PC-3 (cell line): ENCODE measurements around the gene ACSS2. TPM values are rescaled to one million over a fixed set of nuclear protein-coding genes. Genes with fewer than 3 reads are reported as not detected.

Experiments
- ATAC-seq: fragments of 200-7000 bp; cut with Tn5 transposase; 2 replicates; pipeline ENCODE4 v1.9.1; 2020; ENCODE audit warnings: mild to moderate bottlenecking, moderate library complexity
- BruUV-seq: library from RNA; stranded (reverse); fragments of 400-500 nt; replicated peaks from 2 replicates; lab custom pipeline; 2021; lab: Mats Ljungman, UMichigan
- CTCF ChIA-PET: fragments of 300-600 bp; sonication (Branson Sonifier 250); formaldehyde crosslinking; loops from one replicate; lab custom pipeline; 2022; ENCODE audit warnings: antibody characterized with exemption; lab: Charles Lee
- POLR2A ChIA-PET: fragments of 300-600 bp; sonication (Branson Sonifier 250); formaldehyde crosslinking; loops from one replicate; lab custom pipeline; 2022; ENCODE audit warnings: antibody characterized with exemption; ENCODE audit not compliant: unreplicated experiment; lab: Charles Lee
- DNase-seq: peaks from one replicate; pipeline ENCODE4 v3.0.0-alpha.2; 2015
- H2AFZ ChIP-seq: fragments of 300-600 bp; sonication (generic); 2 replicates; pipeline ENCODE4 v1.6.0; 2016; ENCODE audit warnings: antibody characterized with exemption, low read length
- H3F3A ChIP-seq: fragments of 300-600 bp; sonication (generic); one replicate; pipeline ENCODE4 v1.6.0; 2017; ENCODE audit warnings: antibody characterized with exemption, low read length, control low read depth, mild to moderate bottlenecking; ENCODE audit not compliant: unreplicated experiment
- H3K27ac ChIP-seq: fragments of 300-600 bp; sonication (generic); 2 replicates; pipeline ENCODE4 v1.5.1; 2016; ENCODE audit warnings: mild to moderate bottlenecking, low read length
- H3K27me3 ChIP-seq: fragments of 300-600 bp; sonication (generic); 2 replicates; pipeline ENCODE4 v1.6.1; 2016; ENCODE audit warnings: low read length, mixed read lengths
- H3K36me3 ChIP-seq: fragments of 300-600 bp; sonication (generic); 2 replicates; pipeline ENCODE4 v1.6.1; 2016; ENCODE audit warnings: low read depth, mixed run types, low read length, mixed read lengths
- H3K4me1 ChIP-seq: fragments of 300-600 bp; sonication (generic); 2 replicates; pipeline ENCODE4 v1.5.1; 2016; ENCODE audit warnings: low read length; ENCODE audit not compliant: insufficient read depth
- H3K4me2 ChIP-seq: fragments of 300-600 bp; sonication (generic); 2 replicates; pipeline ENCODE4 v1.6.0; 2016; ENCODE audit warnings: low read length
- H3K4me3 ChIP-seq: fragments of 300-600 bp; sonication (generic); 2 replicates; pipeline ENCODE4 v1.5.1; 2016; ENCODE audit warnings: mild to moderate bottlenecking, low read length, mixed read lengths
- H3K79me2 ChIP-seq: fragments of 300-600 bp; sonication (generic); 2 replicates; pipeline ENCODE4 v1.6.1; 2017; ENCODE audit warnings: low read length, mixed read lengths
- H3K9ac ChIP-seq: fragments of 300-600 bp; sonication (generic); 2 replicates; pipeline ENCODE4 v1.6.0; 2016; ENCODE audit warnings: mild to moderate bottlenecking, low read length
- H3K9me2 ChIP-seq: fragments of 300-600 bp; sonication (generic); replicated peaks from 2 replicates; pipeline ENCODE4 v1.6.1; 2016; ENCODE audit warnings: mixed run types, low read length, mixed read lengths
- H3K9me3 ChIP-seq: fragments of 300-600 bp; sonication (generic); 2 replicates; pipeline ENCODE4 v1.6.1; 2016; ENCODE audit warnings: low read length, mixed read lengths
- H4K20me1 ChIP-seq: fragments of 300-600 bp; sonication (generic); 2 replicates; pipeline ENCODE4 v1.6.1; 2016; ENCODE audit warnings: low read length, mixed read lengths
- CTCF ChIP-seq: fragments of 300-600 bp; sonication (generic); conservative IDR thresholded peaks from 2 replicates; pipeline ENCODE4 v1.5.1; 2017; ENCODE audit warnings: antibody characterized with exemption, low read depth, mild to moderate bottlenecking, low read length
- EZH2 ChIP-seq: fragments of 300-600 bp; sonication (generic); IDR thresholded peaks from one replicate; pipeline ENCODE4 v1.6.1; 2017; ENCODE audit warnings: antibody characterized with exemption, mild to moderate bottlenecking, low read length; ENCODE audit not compliant: unreplicated experiment
- EZH2phosphoT487 ChIP-seq: fragments of 300-600 bp; sonication (generic); IDR thresholded peaks from 2 replicates; pipeline ENCODE4 v1.6.1; 2018; ENCODE audit warnings: mild to moderate bottlenecking, antibody characterized with exemption, low read length, borderline replicate concordance
- intact Hi-C: fragments of 100-400 bp; cut with micrococcal nuclease; formaldehyde crosslinking; loops from 2 replicates; pipeline ENCODE4 v1.9.0; 2023
- total RNA-seq: library from RNA; depleted of rRNA; stranded (reverse); fragments of >200 nt; gene quantifications from 2 replicates; pipeline ENCODE4 v1.2.3, GENCODE V29; 2014

ACSS2 gene
- total RNA-seq, 1 experiment from 2014 or later, result 78.9 TPM

GRCh38 chr20:34920055-34920454, 43.6 kb downstream of the ACSS2 start:
- no peaks in the 10 kb centered on the region for H3K27me3 ChIP-seq
- no peak for ATAC-seq
- TF ChIP-seq EZH2 (no peak), CTCF (no peak), EZH2phosphoT487 (no peak)
- peaks cover 38% of the 10 kb centered on the region for H3K4me1 ChIP-seq
- no TSS peak for BruUV-seq
- H3K4me3 ChIP-seq, result no peak overlapping the region
- no peak overlapping the region for H2AFZ ChIP-seq
- H3K9me2 ChIP-seq, result no peaks in the 10 kb centered on the region
- no peaks in the 10 kb centered on the region for H4K20me1 ChIP-seq
- ChIA-PET POLR2A (no interaction called here), CTCF (no interaction called here)
- H3K9me3 ChIP-seq, result no peaks in the 10 kb centered on the region
- H3K36me3 ChIP-seq, result peaks cover 39% of the 10 kb centered on the region
- H3K9ac ChIP-seq, result no peak overlapping the region
- no peak overlapping the region for H3K4me2 ChIP-seq
- H3K27ac ChIP-seq, result no peak overlapping the region
- no peaks in the 10 kb centered on the region for H3F3A ChIP-seq
- intact Hi-C loops, result no loop called here
- no peak for DNase-seq
- no peaks in the 10 kb centered on the region for H3K79me2 ChIP-seq

- Histone ChIP-seq H3K79me2 (no peaks in the 10 kb centered on the region), H3K4me2 (no peak overlapping the region), H4K20me1 (no peaks in the 10 kb centered on the region), H3K9ac (no peak overlapping the region), H2AFZ (no peak overlapping the region), H3K9me2 (no peaks in the 10 kb centered on the region), H3F3A (no peaks in the 10 kb centered on the region), H3K27ac (peak overlapping the region; percentile 36; the same call in 1 of the 2 replicates), H3K9me3 (no peaks in the 10 kb centered on the region), H3K36me3 (peaks cover 49% of the 10 kb centered on the region), H3K4me1 (peaks cover 38% of the 10 kb centered on the region), H3K27me3 (no peaks in the 10 kb centered on the region), H3K4me3 (no peak overlapping the region)
- BruUV-seq, result no TSS peak
- TF ChIP-seq EZH2, result no peak
- TF ChIP-seq CTCF, result no peak
- no peak for TF ChIP-seq EZH2phosphoT487
- ChIA-PET CTCF (no interaction called here), POLR2A (no interaction called here)
- DNase-seq, result peak; percentile 56
- ATAC-seq, result peak; percentile 39
- intact Hi-C loops, result no loop called here
These were observed 45.0 kb downstream of the ACSS2 start for GRCh38 chr20:34921436-34921835.

- Histone ChIP-seq H2AFZ (no peak overlapping the region), H3K9ac (no peak overlapping the region), H3K9me3 (no peaks in the 10 kb centered on the region), H3K27ac (peak overlapping the region; percentile 50), H3K4me2 (peak overlapping the region; percentile 38), H3K36me3 (peaks cover 59% of the 10 kb centered on the region), H3F3A (no peaks in the 10 kb centered on the region), H4K20me1 (no peaks in the 10 kb centered on the region), H3K4me3 (0 out of 2 replicates have a peak overlapping the region, but pooled peaks have one; percentile 0), H3K79me2 (no peaks in the 10 kb centered on the region), H3K4me1 (peaks cover 45% of the 10 kb centered on the region), H3K27me3 (no peaks in the 10 kb centered on the region), H3K9me2 (no peaks in the 10 kb centered on the region)
- POLR2A ChIA-PET, result no interaction called here
- TF ChIP-seq EZH2 (no peak), CTCF (no peak), EZH2phosphoT487 (no peak)
- ATAC-seq (peak; percentile 87), DNase-seq (peak; percentile 95)
- CTCF ChIA-PET, result no interaction called here
- intact Hi-C loops, result loop anchor here (1.0 kb wide), 1 partner anchor 16 kb away; no protein-coding TSS in a partner anchor
- TSS peak; percentile 25 for BruUV-seq
These were observed 46.4 kb downstream of the ACSS2 start for GRCh38 chr20:34922654-34923381.
